A673 (cell line): ENCODE results near the gene BEST1. TPM values are rescaled to one million over a fixed set of nuclear protein-coding genes. Genes with fewer than 3 reads are reported as not detected.
A peak's percentile ranks its signal among the peaks of the same experiment; 100 is the strongest.

ENCODE experiments used
- BruUV-seq: library from RNA; stranded (reverse); fragments of 400-500 nt; replicated peaks from 2 replicates; lab custom pipeline; 2021; lab: Mats Ljungman, UMichigan
- CTCF ChIA-PET: fragments of 300-600 bp; sonication (Branson Sonifier 250); formaldehyde crosslinking; loops from one replicate; lab custom pipeline; 2022; ENCODE audit warnings: antibody characterized with exemption; lab: Charles Lee
- POLR2A ChIA-PET: fragments of 300-600 bp; sonication (Branson Sonifier 250); formaldehyde crosslinking; loops from one replicate; lab custom pipeline; 2022; ENCODE audit warnings: antibody characterized with exemption; ENCODE audit not compliant: low non-redundant PET; lab: Charles Lee
- DNase-seq: peaks from one replicate; pipeline ENCODE4 v3.0.0-alpha.2; 2015; ENCODE audit warnings: low spot score
- H3K27ac ChIP-seq: fragments of 200-600 bp; sonication (generic); 2 replicates; pipeline ENCODE4 v1.5.1; 2016; ENCODE audit warnings: mixed run types, low read depth, mild to moderate bottlenecking, mixed read lengths, antibody characterized with exemption, low read length; ENCODE audit not compliant: poor library complexity, severe bottlenecking
- H3K27me3 ChIP-seq: fragments of 200-600 bp; sonication (generic); replicated peaks from 2 replicates; pipeline ENCODE4 v1.6.1; 2017; ENCODE audit warnings: mixed run types, low read depth, mild to moderate bottlenecking, mixed read lengths, antibody characterized with exemption, low read length; ENCODE audit not compliant: insufficient read depth, poor library complexity
- H3K36me3 ChIP-seq: fragments of 200-600 bp; sonication (generic); 2 replicates; pipeline ENCODE4 v1.6.1; 2016; ENCODE audit warnings: mixed run types, mild to moderate bottlenecking, mixed read lengths, antibody characterized with exemption, low read length; ENCODE audit not compliant: insufficient read depth, poor library complexity, severe bottlenecking
- H3K4me1 ChIP-seq: fragments of 200-600 bp; sonication (generic); 2 replicates; pipeline ENCODE4 v1.6.1; 2017; ENCODE audit warnings: mixed run types, mild to moderate bottlenecking, mixed read lengths, antibody characterized with exemption, low read length; ENCODE audit not compliant: insufficient read depth, poor library complexity, severe bottlenecking
- H3K4me3 ChIP-seq: fragments of 200-600 bp; sonication (generic); 2 replicates; pipeline ENCODE4 v1.5.1; 2016; ENCODE audit warnings: low read depth, mixed run types, mild to moderate bottlenecking, mixed read lengths, low read length; ENCODE audit not compliant: poor library complexity, severe bottlenecking
- H3K9me3 ChIP-seq: fragments of 200-600 bp; sonication (generic); 2 replicates; pipeline ENCODE4 v1.6.1; 2016; ENCODE audit warnings: mixed run types, low read depth, mild to moderate bottlenecking, mixed read lengths, antibody characterized with exemption, low read length; ENCODE audit not compliant: poor library complexity, severe bottlenecking
- CTCF ChIP-seq: fragments of 300-800, 200-600 bp; sonication (generic); conservative IDR thresholded peaks from 2 replicates; pipeline ENCODE4 v1.5.1; 2017; ENCODE audit warnings: low read depth, mild to moderate bottlenecking, antibody characterized with exemption, low read length, moderate library complexity, mixed read lengths
- EZH2 ChIP-seq: fragments of 200-600 bp; sonication (generic); IDR thresholded peaks from 2 replicates; pipeline ENCODE4 v1.6.1; 2017; ENCODE audit warnings: borderline replicate concordance, low read depth, mild to moderate bottlenecking, mixed read lengths, antibody characterized with exemption, low read length; ENCODE audit not compliant: poor library complexity, severe bottlenecking
- intact Hi-C: fragments of 100-400 bp; cut with micrococcal nuclease; formaldehyde crosslinking; loops from one replicate; pipeline ENCODE4 v1.10.0; 2022; ENCODE audit not compliant: unreplicated experiment
- total RNA-seq: library from RNA; stranded (reverse); gene quantifications from 2 replicates; pipeline ENCODE4 v1.2.3, GENCODE V29; 2021

BEST1 gene
- total RNA-seq, 1 experiment from 2014 or later, result 5.3 TPM

- peaks cover 51% of the 10 kb centered on the region for H3K4me1 ChIP-seq
- no TSS peak for BruUV-seq
- no peaks in the 10 kb centered on the region for H3K36me3 ChIP-seq
- TF ChIP-seq EZH2 (no peak), CTCF (peak; percentile 99)
- peak; percentile 96 for DNase-seq
- no peak overlapping the region for H3K4me3 ChIP-seq
- H3K27me3 ChIP-seq, result no peaks in the 10 kb centered on the region
- CTCF ChIA-PET, result interaction anchor here (0.6 to 7.4 kb wide), 17 partner anchors 17 to 161 kb away, joined by 3 to 157 read pairs (median 4); partner anchors contain the start of genes FEN1 and TMEM258
- H3K27ac ChIP-seq, result peak overlapping the region; percentile 44
- POLR2A ChIA-PET, result interaction anchor here (0.5 to 0.6 kb wide), 3 partner anchors 21 to 151 kb away, joined by 3 read pairs; no protein-coding TSS in a partner anchor
- H3K9me3 ChIP-seq, result no peaks in the 10 kb centered on the region
- intact Hi-C loops, result loop anchor here (1.0 to 2.0 kb wide), 3 partner anchors 48 to 135 kb away; no protein-coding TSS in a partner anchor
These were observed 2.5 kb upstream of the BEST1 start for GRCh38 chr11:61947486-61948210.

- TF ChIP-seq EZH2 (no peak), CTCF (no peak)
- intact Hi-C loops, result no loop called here
- DNase-seq, result no peak
- BruUV-seq, result no TSS peak
- Histone ChIP-seq H3K9me3 (no peaks in the 10 kb centered on the region), H3K27ac (peak overlapping the region; percentile 99), H3K4me1 (peaks cover 48% of the 10 kb centered on the region), H3K27me3 (no peaks in the 10 kb centered on the region), H3K4me3 (no peak overlapping the region), H3K36me3 (no peaks in the 10 kb centered on the region)
- CTCF ChIA-PET, result interaction anchor here (0.6 to 7.4 kb wide), 11 partner anchors 18 to 160 kb away, joined by 3 to 157 read pairs (median 10); no protein-coding TSS in a partner anchor
- POLR2A ChIA-PET, result interaction anchor here (0.7 kb wide), 1 partner anchor 20 kb away, joined by 11 read pairs; no protein-coding TSS in a partner anchor
These were observed 1.6 kb upstream of the BEST1 start for GRCh38 chr11:61948505-61948904.

- peak; percentile 98 for DNase-seq
- Histone ChIP-seq H3K36me3 (no peaks in the 10 kb centered on the region), H3K27ac (peak overlapping the region; percentile 99), H3K4me3 (peak overlapping the region; percentile 11), H3K4me1 (peaks cover 41% of the 10 kb centered on the region), H3K9me3 (no peaks in the 10 kb centered on the region), H3K27me3 (no peaks in the 10 kb centered on the region)
- ChIA-PET POLR2A (interaction anchor here (0.6 to 1.3 kb wide), 11 partner anchors 9 to 174 kb away, joined by 3 to 28 read pairs (median 5); partner anchors contain the start of gene FTH1), CTCF (interaction anchor here (2.8 to 7.4 kb wide), 3 partner anchors 52 to 158 kb away, joined by 11 to 157 read pairs (median 17); no protein-coding TSS in a partner anchor)
- BruUV-seq, result TSS peak; percentile 99
- TF ChIP-seq CTCF (no peak), EZH2 (no peak)
- intact Hi-C loops, result loop anchor here (1.0 kb wide), 1 partner anchor 152 kb away; no protein-coding TSS in a partner anchor
These were observed 749 bp upstream of the BEST1 start for GRCh38 chr11:61949169-61950034.
